Prostate gland (tissue), 2 donors: ENCODE measurements around the gene SLC16A10.

ENCODE experiments used
- POLR2A ChIP-seq: fragments of 450-650 bp; IDR thresholded peaks from one replicate; pipeline ENCODE4 v1.6.1; 2016; ENCODE audit warnings: antibody characterized with exemption, mild to moderate bottlenecking
- POLR2AphosphoS5 ChIP-seq: sonication (generic); formaldehyde crosslinking; IDR thresholded peaks from one replicate; pipeline ENCODE4 v1.6.1; 2017; ENCODE audit warnings: antibody characterized with exemption
- TF ChIP-seq, protein P1 (sequence below), 4 experiments: fragments of 200-600 bp in 2 of 4; fragments of 450-650 bp in 2 of 4; sonication (generic) in 2 of 4; IDR thresholded peaks; 1 replicate in 3 of 4; 2 replicates in 1 of 4; pipeline ENCODE4 v1.5.1; 2016 to 2019; ENCODE audit warnings: antibody characterized with exemption in 4 of 4, mild to moderate bottlenecking in 2 of 4, moderate library complexity in 2 of 4

DNA sequence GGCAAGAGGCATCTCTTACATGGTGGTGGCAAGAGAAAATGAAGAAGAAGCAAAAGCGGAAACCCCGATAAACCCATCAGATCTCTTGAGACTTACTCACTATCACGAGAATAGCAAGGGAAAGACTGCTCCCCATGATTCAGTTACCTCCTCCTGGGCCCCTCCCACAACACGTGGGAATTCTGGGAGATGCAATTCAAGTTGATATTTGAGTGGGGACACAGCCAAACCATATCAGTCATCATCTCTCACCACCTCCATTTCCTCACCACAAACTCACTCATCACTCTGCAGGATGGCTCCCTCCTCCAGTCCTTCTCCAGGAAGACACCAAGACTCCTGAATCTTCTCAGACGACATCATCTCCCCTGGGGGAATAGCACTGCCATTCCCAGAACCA lies 25.8 kb upstream of the SLC16A10 start:
- TF ChIP-seq, protein P1, sequence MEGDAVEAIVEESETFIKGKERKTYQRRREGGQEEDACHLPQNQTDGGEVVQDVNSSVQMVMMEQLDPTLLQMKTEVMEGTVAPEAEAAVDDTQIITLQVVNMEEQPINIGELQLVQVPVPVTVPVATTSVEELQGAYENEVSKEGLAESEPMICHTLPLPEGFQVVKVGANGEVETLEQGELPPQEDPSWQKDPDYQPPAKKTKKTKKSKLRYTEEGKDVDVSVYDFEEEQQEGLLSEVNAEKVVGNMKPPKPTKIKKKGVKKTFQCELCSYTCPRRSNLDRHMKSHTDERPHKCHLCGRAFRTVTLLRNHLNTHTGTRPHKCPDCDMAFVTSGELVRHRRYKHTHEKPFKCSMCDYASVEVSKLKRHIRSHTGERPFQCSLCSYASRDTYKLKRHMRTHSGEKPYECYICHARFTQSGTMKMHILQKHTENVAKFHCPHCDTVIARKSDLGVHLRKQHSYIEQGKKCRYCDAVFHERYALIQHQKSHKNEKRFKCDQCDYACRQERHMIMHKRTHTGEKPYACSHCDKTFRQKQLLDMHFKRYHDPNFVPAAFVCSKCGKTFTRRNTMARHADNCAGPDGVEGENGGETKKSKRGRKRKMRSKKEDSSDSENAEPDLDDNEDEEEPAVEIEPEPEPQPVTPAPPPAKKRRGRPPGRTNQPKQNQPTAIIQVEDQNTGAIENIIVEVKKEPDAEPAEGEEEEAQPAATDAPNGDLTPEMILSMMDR (IDR thresholded peaks at IDR 0.05) = no peak
- TF ChIP-seq POLR2AphosphoS5 = no peak
- no peak for TF ChIP-seq POLR2A
